GM18507 (cell line): ENCODE results near the gene ROBO3.

Experiments used
- DNase-seq: peaks from one replicate; pipeline ENCODE4 v3.0.0; 2011; ENCODE audit warnings: low read depth; ENCODE audit not compliant: insufficient read length; ENCODE audit errors: extremely low spot score
- FAIRE-seq: peaks from 2 replicates; lab custom pipeline; 2011; peaks lifted over from hg19 to GRCh38; lab: Jason Lieb, UNC

ROBO3 gene

GRCh38 chr11:124842305-124842704 is 22.9 kb upstream of the ROBO3 start:
- FAIRE-seq = no peak
- DNase-seq = no peak

DNA sequence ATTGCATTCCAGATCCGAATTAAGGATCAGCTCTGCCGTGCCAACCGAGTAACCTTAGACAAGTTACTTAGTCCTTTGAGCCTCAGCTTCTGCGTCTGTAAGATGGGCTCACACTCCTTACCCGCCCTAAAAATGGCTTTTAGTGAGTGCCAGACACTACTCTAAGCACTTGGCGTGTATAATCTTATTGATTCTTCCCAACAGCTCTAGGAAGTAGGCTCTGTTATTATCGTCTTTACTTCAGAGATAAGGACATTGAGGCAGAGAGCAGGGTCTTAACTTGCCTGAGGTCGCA is 21.7 kb upstream of the ROBO3 start:
- no peak for FAIRE-seq
- no peak for DNase-seq

- DNase-seq = no peak
- FAIRE-seq = no peak
Measured at GRCh38 chr11:124844664-124845079, 20.6 kb upstream of the ROBO3 start.

DNA sequence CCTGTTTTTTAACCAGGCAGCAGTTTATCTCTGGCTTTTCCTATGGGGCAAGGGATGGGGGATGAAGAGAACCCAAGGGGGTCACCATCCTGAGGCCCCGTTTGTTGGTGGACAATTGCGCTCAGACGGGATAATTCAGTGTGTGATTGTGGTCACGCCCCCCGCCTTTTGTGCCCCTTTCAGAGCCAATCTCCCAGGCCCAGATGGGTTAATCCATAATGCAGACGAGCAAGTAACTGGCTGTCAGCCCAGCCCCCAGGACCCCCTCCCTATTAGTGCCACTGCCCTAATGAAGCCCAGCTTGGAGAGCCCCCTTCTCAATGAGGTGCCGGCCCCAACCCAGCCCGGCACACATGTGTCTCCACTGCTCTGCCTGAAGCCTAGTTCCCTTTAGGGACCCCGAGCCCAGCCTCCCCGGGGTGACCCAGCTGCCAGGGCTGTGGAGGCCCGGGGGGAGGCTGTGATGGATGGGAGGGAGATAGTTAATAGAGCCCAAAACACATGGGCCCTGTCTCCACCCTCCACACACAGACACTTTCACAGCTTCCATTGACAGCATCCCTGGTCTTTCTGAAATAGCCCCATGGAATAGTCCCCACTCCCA is 19.1 kb upstream of the ROBO3 start:
- DNase-seq = no peak
- FAIRE-seq = no peak

DNA sequence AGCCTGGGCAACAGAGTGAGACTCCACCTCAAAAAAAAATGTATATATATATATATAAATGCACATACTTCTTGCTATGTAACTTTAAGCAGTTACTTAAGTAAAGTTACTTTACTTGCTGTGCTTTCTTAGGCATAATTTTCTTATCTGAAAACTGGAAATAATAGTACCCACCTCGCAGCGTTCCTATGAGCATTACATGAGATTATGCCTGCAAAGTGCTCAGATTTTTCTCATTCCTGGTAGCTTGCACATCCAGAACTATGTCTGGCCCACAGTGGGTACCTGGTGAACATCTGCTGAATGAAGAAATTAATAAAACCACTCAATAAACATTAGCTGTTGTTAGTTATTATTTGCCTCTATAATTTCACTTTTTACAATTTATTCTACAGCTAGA is 6.1 kb upstream of the ROBO3 start:
- FAIRE-seq = no peak

GRCh38 chr11:124861670-124862069 is 3.6 kb upstream of the ROBO3 start:
- DNase-seq = no peak
- FAIRE-seq = no peak

More for the DNA sequence above, 6.1 kb upstream of the ROBO3 start:
- no peak for DNase-seq

- no peak for FAIRE-seq
Measured at GRCh38 chr11:124863137-124863825, 2.0 kb upstream of the ROBO3 start.

DNA sequence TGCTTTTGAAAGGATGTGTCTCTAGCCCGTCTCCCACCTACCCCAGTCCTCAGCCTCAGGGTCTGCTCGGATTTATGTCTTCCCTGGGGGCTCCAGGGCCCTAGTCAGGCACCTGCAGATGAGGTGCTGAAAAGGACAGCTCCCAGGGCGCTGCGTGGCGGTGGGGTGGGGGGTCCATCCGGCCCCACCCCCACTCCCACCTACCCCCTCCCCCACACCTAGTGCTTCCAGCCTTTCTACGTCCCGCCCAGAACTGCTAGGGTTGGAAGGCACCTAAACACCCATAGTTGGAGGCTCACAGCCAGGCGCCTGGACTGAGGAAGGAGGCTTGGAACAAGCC is 1.4 kb upstream of the ROBO3 start:
- FAIRE-seq (no peak), DNase-seq (no peak)

More at GRCh38 chr11:124863137-124863825, 2.0 kb upstream of the ROBO3 start:
- no peak for DNase-seq

GRCh38 chr11:124864176-124864891 is 898 bp upstream of the ROBO3 start:
- FAIRE-seq = no peak
- DNase-seq = no peak

- FAIRE-seq = no peak
Measured at GRCh38 chr11:124864892-124865180, 396 bp upstream of the ROBO3 start.

GRCh38 chr11:124865902-124866851 is 945 bp downstream of the ROBO3 start:
- no peak for FAIRE-seq
- peak; percentile 20 for DNase-seq

More at GRCh38 chr11:124864892-124865180, 396 bp upstream of the ROBO3 start:
- no peak for DNase-seq

DNA sequence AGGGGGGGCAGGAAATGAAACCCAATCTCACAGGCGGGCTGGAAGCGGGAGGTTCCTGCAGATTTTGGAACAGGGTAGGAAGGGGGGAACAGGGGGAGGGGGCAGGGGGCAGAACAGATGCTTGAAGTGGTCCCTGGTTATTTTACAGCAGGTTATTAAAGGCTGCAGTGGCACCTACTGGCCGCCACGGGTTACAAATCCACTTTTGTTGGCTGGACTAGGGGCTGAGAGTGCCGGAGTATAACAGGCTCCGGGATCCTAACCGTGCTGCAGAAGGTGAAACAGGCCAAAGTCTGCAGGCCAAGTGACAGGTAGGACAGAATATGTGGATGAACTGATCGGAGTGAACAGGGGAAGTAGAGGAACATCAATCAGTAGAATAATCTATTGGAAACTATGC is 2.5 kb downstream of the ROBO3 start:
- FAIRE-seq = no peak
- DNase-seq = no peak

- no peak for DNase-seq
- FAIRE-seq = no peak
Measured at GRCh38 chr11:124868331-124869274, 3.4 kb downstream of the ROBO3 start.

GRCh38 chr11:124869331-124869730 is 4.1 kb downstream of the ROBO3 start:
- FAIRE-seq (no peak), DNase-seq (no peak)

DNA sequence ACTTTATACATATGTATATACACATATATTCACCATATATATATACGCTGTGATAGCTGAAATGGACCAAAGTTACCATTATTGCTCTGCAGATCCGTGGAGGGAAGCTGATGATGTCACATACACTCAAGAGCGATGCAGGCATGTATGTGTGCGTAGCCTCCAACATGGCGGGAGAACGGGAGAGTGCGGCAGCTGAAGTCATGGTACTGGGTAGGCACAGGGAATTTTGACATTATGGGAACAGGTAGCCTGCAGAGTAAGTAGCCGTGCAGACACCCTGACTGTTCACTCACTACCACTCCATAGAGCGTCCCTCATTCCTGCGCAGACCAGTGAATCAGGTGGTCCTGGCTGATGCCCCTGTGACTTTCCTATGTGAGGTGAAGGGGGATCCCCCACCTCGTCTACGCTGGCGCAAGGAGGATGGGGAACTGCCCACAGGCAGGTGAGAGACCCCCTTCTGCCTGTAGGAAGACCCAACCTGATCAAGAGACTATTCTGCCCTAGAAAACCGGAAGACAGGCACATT is 4.7 kb downstream of the ROBO3 start:
- DNase-seq = no peak
- FAIRE-seq = no peak

DNA sequence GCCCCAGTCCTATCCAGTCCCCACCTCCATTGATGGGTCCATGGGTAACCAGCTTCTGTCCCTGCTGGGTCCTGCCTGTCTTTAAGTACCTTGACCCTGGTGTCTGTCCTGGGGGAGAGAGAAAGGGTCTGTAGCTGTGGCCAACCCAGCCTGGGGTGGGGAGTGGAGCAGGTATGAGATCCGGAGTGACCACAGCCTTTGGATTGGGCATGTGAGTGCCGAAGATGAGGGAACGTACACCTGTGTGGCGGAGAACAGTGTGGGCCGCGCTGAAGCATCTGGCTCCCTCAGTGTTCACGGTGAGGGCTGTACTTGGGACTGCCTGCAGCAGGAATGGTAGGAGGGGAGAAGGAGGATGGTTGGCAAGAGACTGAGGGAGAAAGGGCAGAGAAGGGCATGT is 5.2 kb downstream of the ROBO3 start:
- no peak for FAIRE-seq
- no peak for DNase-seq

DNA sequence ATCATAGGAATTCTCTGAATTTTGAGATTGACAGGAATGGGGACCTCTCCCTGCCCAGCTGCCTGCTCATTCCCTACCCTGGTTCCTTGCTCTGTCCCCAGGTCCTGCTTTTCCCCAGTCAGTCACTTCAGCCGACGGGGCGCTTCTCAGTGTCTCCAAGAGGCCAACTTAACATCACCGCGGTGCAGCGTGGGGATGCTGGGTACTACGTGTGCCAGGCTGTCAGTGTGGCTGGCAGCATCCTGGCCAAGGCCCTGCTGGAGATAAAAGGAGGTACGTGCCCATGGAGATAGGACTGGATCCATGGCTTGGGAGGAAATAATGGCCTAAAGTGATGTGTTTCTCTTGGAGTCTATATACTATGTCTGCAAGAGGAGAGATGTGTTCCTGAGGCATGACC is 7.0 kb downstream of the ROBO3 start:
- no peak for DNase-seq
- no peak for FAIRE-seq

DNA sequence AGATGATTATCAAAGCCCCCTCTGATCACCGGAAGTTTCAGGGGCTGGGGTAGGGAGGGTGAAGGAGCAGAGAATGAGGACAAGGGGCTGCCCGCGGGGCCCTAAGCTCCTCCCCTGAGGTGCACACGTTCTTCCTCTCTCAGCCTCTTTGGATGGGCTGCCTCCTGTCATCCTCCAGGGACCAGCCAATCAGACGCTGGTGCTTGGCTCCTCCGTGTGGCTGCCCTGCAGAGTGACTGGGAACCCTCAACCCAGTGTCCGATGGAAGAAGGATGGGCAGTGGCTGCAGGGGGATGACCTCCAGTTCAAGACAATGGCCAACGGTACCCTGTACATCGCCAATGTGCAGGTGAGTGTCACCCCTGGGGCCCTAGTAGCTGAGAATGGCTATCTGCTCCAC is 7.5 kb downstream of the ROBO3 start:
- no peak for DNase-seq
- FAIRE-seq = no peak

GRCh38 chr11:124873951-124874350 is 8.7 kb downstream of the ROBO3 start:
- DNase-seq = no peak
- FAIRE-seq = no peak
